GM21526 (cell line): ENCODE data around the gene NLRC3.

Source experiments
- ATAC-seq: cut with Tn5 transposase; IDR thresholded peaks from one replicate; pipeline ENCODE4 v1.9.1; 2021; ENCODE audit warnings: moderate library complexity; ENCODE audit not compliant: unreplicated experiment, low FRiP score

NLRC3 gene

DNA sequence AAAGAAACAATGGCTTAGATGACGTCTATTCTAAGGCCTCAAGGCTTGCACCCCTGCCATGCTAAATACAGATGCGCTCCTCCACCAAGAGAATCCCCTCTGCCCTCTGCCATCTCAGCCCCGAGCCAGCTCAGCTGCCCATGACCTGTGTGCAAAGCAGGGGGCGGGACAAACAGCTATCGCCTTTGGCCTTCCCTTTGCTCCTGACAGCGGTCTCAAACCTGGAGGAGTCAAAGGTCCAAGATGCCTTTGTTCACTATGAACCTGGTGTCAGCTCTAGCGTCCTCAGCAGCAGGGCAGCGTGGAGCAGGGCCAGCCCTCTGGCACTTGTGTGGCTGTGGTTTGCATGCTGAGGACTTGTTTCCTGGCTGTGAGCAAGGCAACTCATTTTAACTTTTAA lies 21.9 kb upstream of the NLRC3 start:
- no peak for ATAC-seq

DNA sequence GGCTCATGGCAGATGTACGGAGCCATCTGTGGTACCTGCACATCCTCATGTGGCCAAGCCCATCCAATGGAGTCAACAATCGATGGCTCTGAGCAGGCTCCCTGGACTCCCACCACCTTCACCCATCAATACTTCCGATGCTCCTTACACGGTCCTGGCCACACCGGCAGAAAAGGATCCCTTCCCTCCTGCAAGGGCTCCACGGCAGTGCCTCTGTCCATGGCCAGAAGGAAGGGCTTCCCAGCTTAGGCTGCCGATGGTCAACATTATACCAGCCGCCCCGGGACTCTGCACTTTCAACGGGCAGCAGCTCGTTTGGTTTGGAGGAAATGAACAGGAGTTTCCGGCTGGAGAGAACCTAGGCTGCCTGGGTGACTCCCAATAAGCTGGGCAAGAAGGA lies 21.0 kb upstream of the NLRC3 start:
- ATAC-seq = no peak

GRCh38 chr16:3597676-3598075 lies 20.5 kb upstream of the NLRC3 start:
- ATAC-seq = no peak

- no peak for ATAC-seq
Observed at GRCh38 chr16:3597226-3597625, 20.0 kb upstream of the NLRC3 start.

DNA sequence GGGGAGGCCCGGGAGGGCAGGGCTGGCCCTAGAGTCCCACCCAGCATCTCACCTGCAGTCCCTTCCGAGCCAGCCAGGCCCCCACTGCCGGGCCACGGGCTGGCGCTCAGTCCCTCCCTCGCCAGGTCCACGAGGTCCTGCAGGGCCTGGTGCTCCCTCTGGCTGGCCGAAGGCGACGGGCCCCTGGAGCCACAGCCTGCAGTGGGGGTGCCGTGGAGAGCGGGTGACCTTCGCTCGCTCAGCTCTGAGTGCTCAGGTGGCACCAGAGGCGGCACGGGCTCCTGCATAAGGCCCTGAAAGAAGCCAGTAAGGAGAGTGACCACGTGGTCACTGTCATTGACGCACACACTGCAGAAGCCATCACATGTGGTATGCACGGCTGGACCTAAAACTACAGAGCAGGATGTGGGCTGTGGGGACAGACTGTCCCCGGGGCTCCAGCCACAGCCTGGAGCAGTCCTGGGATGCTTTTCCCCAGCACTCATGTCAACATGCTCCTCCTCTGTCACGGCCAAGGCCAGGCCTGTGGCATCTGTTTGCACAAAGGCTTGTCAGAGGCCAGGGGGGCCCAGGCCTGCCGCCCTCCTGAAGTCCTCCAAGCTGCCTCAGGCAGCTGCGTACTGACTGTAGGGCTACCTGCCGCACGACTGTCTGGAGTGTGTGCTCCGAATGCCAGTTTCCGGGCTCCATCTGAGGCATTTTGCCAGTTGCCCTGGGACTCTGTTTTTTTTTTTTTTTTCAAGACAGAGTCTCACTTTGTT lies 19.1 kb upstream of the NLRC3 start:
- ATAC-seq = no peak

DNA sequence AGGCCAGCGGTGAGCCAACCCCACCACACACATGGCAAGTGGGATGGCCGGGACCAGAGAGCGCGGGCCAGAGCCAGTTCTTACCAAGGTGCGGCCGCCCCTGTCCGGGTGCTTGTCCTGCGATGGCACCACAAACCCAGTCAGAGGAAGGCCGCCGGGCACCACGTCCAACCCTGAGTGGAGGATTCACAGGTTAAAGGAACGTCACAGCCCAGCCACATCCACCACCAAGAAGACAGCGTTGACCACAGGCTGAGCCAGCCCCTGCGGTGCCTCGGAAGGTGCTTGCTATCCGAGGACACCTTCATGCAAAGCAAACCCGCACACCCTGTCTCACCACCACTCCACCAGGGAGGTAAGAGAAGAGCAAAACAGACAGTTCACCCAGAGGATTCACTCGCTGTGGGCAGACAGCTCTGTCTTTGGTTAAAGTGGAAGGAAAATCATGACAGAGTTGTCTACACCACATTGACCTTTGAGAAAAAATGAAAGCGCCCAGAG lies 18.4 kb upstream of the NLRC3 start:
- ATAC-seq = no peak

GRCh38 chr16:3595110-3595486 lies 17.9 kb upstream of the NLRC3 start:
- ATAC-seq = no peak

- no peak for ATAC-seq
Observed at GRCh38 chr16:3594316-3595109, 17.3 kb upstream of the NLRC3 start.

DNA sequence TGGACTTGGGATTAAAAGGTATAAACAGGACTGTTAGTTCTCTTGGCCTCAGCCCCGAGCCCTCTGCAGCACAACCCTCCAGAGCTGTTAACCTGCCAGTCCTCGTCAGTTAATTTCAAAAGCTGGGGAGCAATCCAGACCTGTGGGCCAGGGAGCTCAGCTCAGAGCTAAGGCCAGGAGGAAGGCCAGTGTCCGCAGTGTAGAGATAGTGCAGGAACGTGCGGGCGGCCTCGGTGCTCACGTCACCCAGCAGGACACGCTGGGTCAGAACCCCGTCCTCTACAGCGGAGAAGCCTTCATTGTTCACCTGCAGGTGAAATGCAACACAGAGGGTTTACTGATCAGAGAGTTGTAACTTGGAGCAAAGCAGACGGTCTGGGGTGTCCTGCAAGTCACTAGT lies 15.4 kb upstream of the NLRC3 start:
- no peak for ATAC-seq

- no peak for ATAC-seq
Observed at GRCh38 chr16:3591991-3592390, 14.8 kb upstream of the NLRC3 start.

GRCh38 chr16:3591436-3591803 lies 14.2 kb upstream of the NLRC3 start:
- ATAC-seq = no peak

DNA sequence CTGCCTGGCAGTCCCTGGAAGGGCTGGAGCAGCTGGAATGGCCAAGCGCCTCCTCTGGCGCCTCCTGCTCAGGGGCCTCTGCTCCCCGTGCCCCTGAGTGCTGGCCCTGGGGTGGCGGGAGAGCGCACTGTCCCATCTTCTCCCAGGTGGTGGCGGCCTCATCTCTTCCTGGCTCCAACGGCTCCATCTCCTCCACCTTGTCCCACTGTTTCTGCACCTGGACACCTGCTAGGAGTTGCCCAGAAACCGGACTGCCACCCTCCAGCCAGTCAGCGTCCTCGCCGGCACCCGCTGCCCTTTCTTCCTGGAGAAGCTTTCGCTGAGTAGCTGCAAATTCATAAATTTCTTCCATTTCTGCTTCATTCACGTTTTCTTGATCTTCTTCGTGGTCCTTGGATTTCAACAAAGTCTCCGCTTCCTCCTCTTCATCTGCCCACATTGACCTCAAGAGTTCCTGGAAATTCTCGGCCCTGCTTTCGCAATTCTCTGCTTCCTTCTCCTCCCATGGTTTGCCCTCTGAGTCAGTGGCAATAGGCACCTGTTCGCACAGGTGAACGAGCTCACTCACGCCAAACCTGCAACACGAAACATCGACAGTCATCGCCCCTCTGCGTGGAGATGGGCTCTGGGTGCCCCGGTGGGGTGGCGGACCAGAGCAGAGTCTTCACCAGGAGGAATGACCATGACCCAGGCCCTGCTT lies 13.7 kb upstream of the NLRC3 start:
- no peak for ATAC-seq

GRCh38 chr16:3589991-3590701 lies 12.9 kb upstream of the NLRC3 start:
- no peak for ATAC-seq

GRCh38 chr16:3589441-3589921 lies 12.3 kb upstream of the NLRC3 start:
- ATAC-seq = no peak

- no peak for ATAC-seq
Observed at GRCh38 chr16:3589001-3589400, 11.8 kb upstream of the NLRC3 start.

- no peak for ATAC-seq
Observed at GRCh38 chr16:3587547-3588110, 10.4 kb upstream of the NLRC3 start.

- ATAC-seq = no peak
Observed at GRCh38 chr16:3584412-3584811, 7.2 kb upstream of the NLRC3 start.

DNA sequence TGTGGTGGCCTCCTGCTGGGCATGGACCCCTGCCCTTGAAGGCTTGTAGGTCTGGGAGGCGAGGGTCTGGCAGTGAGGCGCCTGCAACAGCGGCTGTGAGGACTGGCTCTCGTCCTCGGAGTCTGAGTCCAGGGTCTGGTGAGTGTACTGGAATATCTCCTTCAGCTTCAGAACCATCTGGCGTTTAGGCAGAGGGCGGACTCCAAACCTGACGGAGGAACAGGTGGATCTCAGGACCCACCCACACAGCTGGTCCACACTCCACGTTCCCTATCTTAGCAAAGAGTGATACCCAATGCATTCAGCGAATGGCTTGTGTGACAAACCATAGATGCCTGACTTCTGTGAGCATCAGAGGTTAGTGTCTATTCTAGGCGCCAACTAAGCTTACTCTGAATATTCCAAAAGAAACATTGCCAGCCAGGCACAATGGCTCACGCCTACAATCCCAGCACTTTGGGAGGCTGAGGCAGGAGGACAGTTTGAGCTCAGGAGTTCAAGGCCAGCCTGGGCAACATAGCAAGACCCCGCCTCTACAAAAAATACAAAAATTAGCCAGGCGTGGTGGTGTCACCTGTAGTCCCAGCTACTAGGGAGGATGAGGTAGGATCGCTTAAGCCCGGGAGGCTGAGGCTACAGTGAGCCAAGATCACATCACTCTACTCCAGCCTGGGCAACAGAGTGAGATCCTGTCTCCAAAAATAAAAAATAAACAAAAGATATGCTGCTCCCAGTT lies 6.3 kb upstream of the NLRC3 start:
- no peak for ATAC-seq

- no peak for ATAC-seq
Observed at GRCh38 chr16:3582276-3583165, 5.3 kb upstream of the NLRC3 start.
